ENCODE measurements around the gene SAMD7.

- TF ChIP-seq POLR2AphosphoS5 (IDR thresholded peaks at IDR 0.05; ENCODE audit: low read depth, low read length), result no peak
- TF ChIP-seq TAF1 (IDR thresholded peaks at IDR 0.05; ENCODE audit: borderline replicate concordance, low read depth, low read length), result no peak
- no peak for TF ChIP-seq POLR2A (IDR thresholded peaks at IDR 0.05; ENCODE audit: low read depth, low read length)
Measured at GRCh38 chr3:169880576-169881250, 30.7 kb upstream of the SAMD7 start.
